ENCODE data around the gene AFG1L.
"Not testable (repeated sequence)": the region's sequence is repeated elsewhere in the genome, so short reads cannot be mapped to it uniquely, and the experiment has no call there.

The AFG1L gene

GRCh38 chr6:108556866-108557493 is 262.1 kb downstream of the AFG1L start:
- no peak for DNase-seq (ENCODE audit: low read depth, low spot score)

GRCh38 chr6:108557494-108558371 is 262.9 kb downstream of the AFG1L start:
- peak; percentile 50 for DNase-seq (ENCODE audit: low read depth, low spot score)

- peak; percentile 90 for DNase-seq (ENCODE audit: low read depth, low spot score)
These were observed 263.7 kb downstream of the AFG1L start for GRCh38 chr6:108558372-108559096.

- peak; percentile 67 for DNase-seq (ENCODE audit: low read depth, low spot score)
These were observed 264.4 kb downstream of the AFG1L start for GRCh38 chr6:108559097-108559883.

GRCh38 chr6:108559884-108560462 is 265.1 kb downstream of the AFG1L start:
- no peak for DNase-seq (ENCODE audit: low read depth, low spot score)

- no peak for DNase-seq (ENCODE audit: low read depth, low spot score)
These were observed 265.8 kb downstream of the AFG1L start, which contains the start of gene FOXO3 for GRCh38 chr6:108560463-108561308. Gene FOXO3, plus strand, starts transcription at chr6:108560917. Its CDS starts 292 bp downstream, at chr6:108561209.

GRCh38 chr6:108561309-108561647 is 266.4 kb downstream of the AFG1L start:
- DNase-seq (ENCODE audit: low read depth, low spot score) = not testable (repeated sequence)

GRCh38 chr6:108561742-108562502 is 267.1 kb downstream of the AFG1L start:
- DNase-seq (ENCODE audit: low read depth, low spot score) = no peak

- no peak for DNase-seq (ENCODE audit: low read depth, low spot score)
These were observed 267.7 kb downstream of the AFG1L start for GRCh38 chr6:108562503-108562993.

- DNase-seq (ENCODE audit: low read depth, low spot score) = no peak
These were observed 268.4 kb downstream of the AFG1L start for GRCh38 chr6:108563292-108563691.

GRCh38 chr6:108564178-108564577 is 269.3 kb downstream of the AFG1L start:
- no peak for DNase-seq (ENCODE audit: low read depth, low spot score)

GRCh38 chr6:108565091-108565766 is 270.4 kb downstream of the AFG1L start:
- DNase-seq (ENCODE audit: low read depth, low spot score) = no peak

- no peak for DNase-seq (ENCODE audit: low read depth, low spot score)
These were observed 271.0 kb downstream of the AFG1L start for GRCh38 chr6:108565893-108566292.

- no peak for DNase-seq (ENCODE audit: low read depth, low spot score)
These were observed 271.6 kb downstream of the AFG1L start for GRCh38 chr6:108566406-108566805.

GRCh38 chr6:108568101-108568500 is 273.2 kb downstream of the AFG1L start:
- DNase-seq (ENCODE audit: low read depth, low spot score) = no peak

GRCh38 chr6:108568551-108569305 is 273.9 kb downstream of the AFG1L start:
- DNase-seq (ENCODE audit: low read depth, low spot score) = no peak

GRCh38 chr6:108570517-108570916 is 275.7 kb downstream of the AFG1L start:
- no peak for DNase-seq (ENCODE audit: low read depth, low spot score)

Measured in activated naive CD8-positive, alpha-beta T cell treated with anti-CD3 and anti-CD28 coated beads, Interleukin-2, amount 50 U/mL, for 16 hours (primary cell).